ENCODE measurements around the gene TCEA3. TPM values are rescaled to one million over a fixed set of nuclear protein-coding genes. Genes with fewer than 3 reads are reported as not detected.

The TCEA3 gene
- total and polyA plus RNA-seq, 5 donors = 36.4 to 79.5 (median 48.7) TPM

DNA sequence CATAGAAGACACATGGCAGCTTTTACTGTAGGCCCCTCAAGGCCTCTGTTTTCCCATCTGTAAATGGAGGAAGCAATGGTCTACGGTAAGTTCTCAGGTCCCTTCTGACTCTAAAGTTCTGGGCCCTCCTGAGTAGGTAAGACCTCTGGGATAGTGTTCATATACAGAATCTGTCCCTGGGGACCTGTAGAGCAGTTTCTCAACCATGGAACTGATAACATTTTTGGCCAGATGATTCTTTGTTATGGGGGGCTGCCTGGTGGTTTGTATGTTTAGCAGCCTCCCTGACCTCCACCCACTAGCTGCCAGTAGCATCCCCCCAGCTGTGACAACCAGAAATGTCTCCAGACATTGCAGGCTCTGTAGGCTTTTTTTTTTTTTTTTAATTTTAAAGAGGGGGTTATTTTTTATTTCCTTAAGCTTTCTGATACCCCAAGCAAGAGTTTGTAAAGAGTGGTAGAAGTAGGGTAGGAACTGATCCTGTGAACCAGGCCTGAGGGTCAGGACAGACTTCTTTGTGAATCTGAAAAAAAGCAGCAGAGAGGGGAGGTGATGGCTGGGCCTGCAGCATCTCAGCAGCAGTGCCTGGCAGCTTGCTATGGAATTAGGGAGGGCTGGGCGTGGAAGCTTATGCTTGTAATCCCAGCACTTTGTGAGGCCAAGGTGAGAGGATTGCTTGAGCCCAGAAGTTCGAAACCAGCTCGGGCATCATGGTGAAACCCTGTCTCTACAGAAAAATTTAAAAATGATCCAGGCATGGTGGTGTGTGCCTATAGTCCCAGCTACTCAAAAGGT, 20.2 kb upstream of the TCEA3 start:
- DNase-seq (no peak), ATAC-seq (peak in 1 of 2 donors; percentile 6)
- Histone ChIP-seq H3K27me3 (ENCODE audit: control insufficient read depth, insufficient read depth) (no peaks in the 10 kb centered on the region), H3K4me1 (ENCODE audit: control insufficient read depth, insufficient read depth, low read length) (no peaks in the 10 kb centered on the region), H3K27ac (ENCODE audit: low read length) (peak overlapping the region; percentile 52), H3K9me3 (ENCODE audit: control insufficient read depth, low read length) (no peaks in the 10 kb centered on the region), H3K4me3 (ENCODE audit: low read length) (no peak overlapping the region)
- intact Hi-C loops (cut with DNase I) = no loop called here
- 92% methylated on average over 4 of the region's 4 CpGs for WGBS

DNA sequence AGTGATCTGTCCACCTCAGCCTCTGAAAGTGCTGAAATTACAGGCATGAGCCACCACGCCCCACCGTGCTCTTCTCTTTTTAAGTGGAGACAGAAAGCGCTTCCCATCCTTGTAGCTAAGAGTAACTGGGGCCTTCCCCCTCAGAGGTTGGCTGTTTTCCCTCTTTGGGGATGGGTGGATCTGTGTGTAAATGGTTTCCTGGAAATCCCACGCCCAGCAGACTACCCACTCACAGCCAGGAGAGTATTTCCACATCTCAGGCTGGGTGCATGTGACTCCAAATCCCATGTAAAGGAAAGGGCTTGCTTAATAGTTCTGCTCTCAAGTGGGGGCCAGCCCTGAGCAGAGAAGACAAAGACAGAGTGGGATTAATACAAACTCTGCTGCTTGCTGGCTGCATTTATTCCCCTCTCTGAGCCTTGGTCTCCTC, 19.6 kb upstream of the TCEA3 start:
- WGBS = 71% methylated on average over 4 of the region's 4 CpGs
- intact Hi-C loops (cut with DNase I) = no loop called here
- H3K27me3 ChIP-seq (ENCODE audit: control insufficient read depth, insufficient read depth) = no peaks in the 10 kb centered on the region

DNA sequence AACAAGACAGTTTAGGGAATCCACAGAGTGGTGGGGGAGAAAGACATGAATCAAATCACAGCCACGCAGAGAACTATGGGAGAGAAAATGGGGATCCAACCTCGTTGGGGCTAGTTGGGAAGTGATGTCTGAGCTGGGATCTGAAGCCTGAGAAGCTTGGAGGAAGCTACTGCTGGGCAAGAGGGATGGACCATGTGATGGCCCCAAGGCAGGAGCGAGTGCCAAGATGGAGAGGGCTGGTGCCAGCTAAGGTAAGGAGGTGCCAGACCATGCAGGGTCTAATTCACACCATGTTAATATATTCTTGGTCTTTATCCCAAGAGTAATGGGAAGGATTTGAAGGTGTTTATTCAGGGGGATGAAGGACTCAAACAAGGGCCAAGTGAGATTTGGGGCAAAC, 18.2 kb upstream of the TCEA3 start:
- WGBS = 84% methylated on average over 3 of the region's 3 CpGs
- intact Hi-C loops (cut with DNase I) = no loop called here

More for the DNA sequence above, 19.6 kb upstream of the TCEA3 start:
- peak overlapping the region; percentile 52 for H3K27ac ChIP-seq (ENCODE audit: low read length)
- peak; percentile 78 to 84 (median 81) for DNase-seq
- H3K9me3 ChIP-seq (ENCODE audit: control insufficient read depth, low read length) = no peaks in the 10 kb centered on the region
- no peak overlapping the region for H3K4me3 ChIP-seq (ENCODE audit: low read length)
- peak; percentile 91 to 92 for ATAC-seq
- no peaks in the 10 kb centered on the region for H3K4me1 ChIP-seq (ENCODE audit: control insufficient read depth, insufficient read depth, low read length)

DNA sequence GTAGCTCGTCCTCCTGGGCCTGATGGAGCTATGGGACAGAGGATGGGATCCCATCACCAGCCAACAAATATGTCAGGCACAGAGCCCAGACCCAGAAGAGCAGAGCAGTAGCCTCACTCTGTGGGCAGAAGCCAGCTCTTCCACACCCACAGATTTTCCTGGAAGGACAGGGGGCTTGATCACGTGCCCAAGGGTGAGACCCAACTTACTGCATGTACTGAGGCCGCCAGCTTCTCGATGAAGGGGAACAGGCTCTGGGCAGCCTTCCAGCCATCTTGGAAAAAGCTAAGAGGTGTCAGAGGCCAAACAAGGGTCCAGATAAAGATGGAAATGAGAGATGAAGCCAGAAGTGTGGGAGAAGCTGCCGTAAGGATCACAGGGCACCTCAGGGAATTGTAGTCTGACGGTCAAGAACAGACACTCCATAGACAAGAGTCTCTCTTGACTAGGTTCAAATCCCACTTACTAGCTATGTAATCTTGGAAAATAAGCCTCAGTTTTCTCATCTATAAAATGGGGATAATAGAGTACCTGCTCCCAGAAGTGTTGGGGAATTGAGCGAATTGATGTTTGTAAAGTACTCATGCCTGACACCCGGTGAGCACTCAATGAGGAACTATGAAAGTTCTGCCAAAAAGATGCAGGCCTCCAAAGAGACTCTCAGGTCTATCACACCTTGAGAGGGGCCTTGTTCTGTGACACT, 17.0 kb upstream of the TCEA3 start:
- ATAC-seq (peak; percentile 18 to 25), DNase-seq (peak; percentile 71 to 84 (median 75))
- no peaks in the 10 kb centered on the region for H3K9me3 ChIP-seq (ENCODE audit: control insufficient read depth, low read length)
- H3K27ac ChIP-seq (ENCODE audit: low read length) = no peak overlapping the region
- WGBS = 62% methylated on average over 8 of the region's 8 CpGs
- intact Hi-C loops (cut with DNase I) = no loop called here
- H3K4me3 ChIP-seq (ENCODE audit: low read length) = no peak overlapping the region
- no peaks in the 10 kb centered on the region for H3K4me1 ChIP-seq (ENCODE audit: control insufficient read depth, insufficient read depth, low read length)
- H3K27me3 ChIP-seq (ENCODE audit: control insufficient read depth, insufficient read depth) = no peaks in the 10 kb centered on the region

More for the DNA sequence above, 18.2 kb upstream of the TCEA3 start:
- DNase-seq (no peak), ATAC-seq (no peak)
- H3K4me3 ChIP-seq (ENCODE audit: low read length) = no peak overlapping the region
- no peaks in the 10 kb centered on the region for H3K9me3 ChIP-seq (ENCODE audit: control insufficient read depth, low read length)
- H3K27ac ChIP-seq (ENCODE audit: low read length) = no peak overlapping the region
- H3K4me1 ChIP-seq (ENCODE audit: control insufficient read depth, insufficient read depth, low read length) = no peaks in the 10 kb centered on the region
- no peaks in the 10 kb centered on the region for H3K27me3 ChIP-seq (ENCODE audit: control insufficient read depth, insufficient read depth)

DNA sequence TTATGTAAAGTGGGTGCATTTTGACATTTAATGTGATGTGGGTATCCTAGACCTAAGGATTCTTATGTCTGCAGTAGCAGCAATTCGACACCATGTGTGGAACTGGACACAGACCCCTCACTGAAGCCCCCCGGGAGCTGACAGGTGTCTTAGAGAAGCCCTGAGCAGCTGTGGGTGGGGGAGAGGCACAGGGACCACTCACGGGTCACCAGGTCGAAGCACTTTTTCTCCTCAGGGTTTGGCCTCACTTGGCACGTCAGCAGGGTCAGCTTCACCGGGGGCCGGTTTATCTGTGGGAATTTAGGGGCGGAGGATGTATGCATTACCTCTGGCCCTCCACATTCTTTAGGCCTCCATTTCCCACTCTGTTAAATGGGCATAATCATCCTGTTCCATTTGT, 14.0 kb upstream of the TCEA3 start:
- no peaks in the 10 kb centered on the region for H3K9me3 ChIP-seq (ENCODE audit: control insufficient read depth, low read length)
- H3K27me3 ChIP-seq (ENCODE audit: control insufficient read depth, insufficient read depth) = no peaks in the 10 kb centered on the region
- no peak for ATAC-seq
- H3K4me1 ChIP-seq (ENCODE audit: control insufficient read depth, insufficient read depth, low read length) = no peaks in the 10 kb centered on the region
- no peak overlapping the region for H3K4me3 ChIP-seq (ENCODE audit: low read length)
- DNase-seq = no peak
- intact Hi-C loops (cut with DNase I) = no loop called here
- H3K27ac ChIP-seq (ENCODE audit: low read length) = no peak overlapping the region
- 86% methylated on average over 8 of the region's 8 CpGs for WGBS

DNA sequence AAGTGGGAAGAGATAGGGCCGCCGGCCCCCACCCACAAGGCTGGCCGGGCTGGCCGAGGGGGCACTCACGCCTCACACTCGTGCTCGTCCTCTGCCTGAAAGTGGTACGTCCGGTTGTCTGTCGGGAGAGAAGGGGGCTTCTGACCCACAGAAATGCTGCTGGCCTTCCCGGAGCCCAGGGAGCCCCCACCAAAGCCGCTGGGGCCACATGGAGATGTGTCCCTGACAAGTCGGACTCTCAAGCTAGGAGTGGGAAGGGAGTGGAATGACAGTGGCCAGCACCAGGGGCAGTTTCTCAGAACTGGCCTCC, 12.8 kb upstream of the TCEA3 start:
- intact Hi-C loops (cut with DNase I) = no loop called here
- no peaks in the 10 kb centered on the region for H3K27me3 ChIP-seq (ENCODE audit: control insufficient read depth, insufficient read depth)
- no peak overlapping the region for H3K4me3 ChIP-seq (ENCODE audit: low read length)
- WGBS = 88% methylated on average over 13 of the region's 13 CpGs
- H3K27ac ChIP-seq (ENCODE audit: low read length) = no peak overlapping the region
- no peak for DNase-seq
- H3K9me3 ChIP-seq (ENCODE audit: control insufficient read depth, low read length) = no peaks in the 10 kb centered on the region
- ATAC-seq = no peak
- no peaks in the 10 kb centered on the region for H3K4me1 ChIP-seq (ENCODE audit: control insufficient read depth, insufficient read depth, low read length)

DNA sequence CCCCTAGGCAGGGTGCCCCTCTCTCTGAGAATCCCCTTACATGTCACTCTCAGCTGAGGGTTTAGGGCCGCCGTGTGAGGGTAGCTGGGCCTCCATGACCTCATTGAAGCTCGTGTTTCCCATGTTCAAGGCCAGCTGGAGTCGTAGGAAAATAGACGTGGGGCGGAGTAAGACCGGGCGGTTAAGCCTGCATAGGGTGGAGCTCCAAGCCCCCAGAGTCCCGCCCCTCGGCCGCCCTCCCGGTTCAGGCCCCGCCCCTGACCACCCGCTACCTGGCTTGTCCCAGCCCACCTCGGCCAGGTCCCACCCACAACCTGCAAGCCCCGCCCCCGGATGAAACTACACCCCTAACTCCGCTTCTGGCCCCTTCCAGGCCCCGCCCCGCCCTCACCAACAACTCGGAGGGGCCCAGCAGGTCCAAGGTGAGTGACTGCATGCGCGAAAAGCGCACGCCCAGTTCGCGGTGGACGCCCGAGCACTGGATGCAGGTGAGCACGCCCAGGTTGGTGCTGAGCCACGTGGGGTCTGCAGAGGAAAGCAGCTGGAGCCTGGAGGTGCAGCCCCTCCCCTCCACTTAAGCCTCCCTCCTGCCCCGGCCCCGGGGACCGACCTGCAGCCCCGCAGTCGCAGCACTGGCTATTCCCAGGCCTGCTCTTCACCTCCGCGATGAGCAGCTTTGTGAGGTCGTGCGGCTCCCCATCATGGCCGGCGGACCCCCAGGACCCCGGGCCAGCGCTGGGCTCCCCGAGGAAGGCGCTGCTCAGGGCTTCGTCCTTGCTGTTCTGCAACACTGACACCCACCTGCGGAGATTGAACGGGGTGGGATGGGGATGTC, 12.2 kb upstream of the TCEA3 start:
- intact Hi-C loops (cut with DNase I) = no loop called here
- DNase-seq = peak in 1 of 3 donors; percentile 65
- H3K9me3 ChIP-seq (ENCODE audit: control insufficient read depth, low read length) = no peaks in the 10 kb centered on the region
- H3K27me3 ChIP-seq (ENCODE audit: control insufficient read depth, insufficient read depth) = no peaks in the 10 kb centered on the region
- peak; percentile 24 to 46 for ATAC-seq
- 74% methylated on average over 49 of the region's 49 CpGs for WGBS
- H3K27ac ChIP-seq (ENCODE audit: low read length) = no peak overlapping the region
- no peaks in the 10 kb centered on the region for H3K4me1 ChIP-seq (ENCODE audit: control insufficient read depth, insufficient read depth, low read length)
- H3K4me3 ChIP-seq (ENCODE audit: low read length) = no peak overlapping the region

DNA sequence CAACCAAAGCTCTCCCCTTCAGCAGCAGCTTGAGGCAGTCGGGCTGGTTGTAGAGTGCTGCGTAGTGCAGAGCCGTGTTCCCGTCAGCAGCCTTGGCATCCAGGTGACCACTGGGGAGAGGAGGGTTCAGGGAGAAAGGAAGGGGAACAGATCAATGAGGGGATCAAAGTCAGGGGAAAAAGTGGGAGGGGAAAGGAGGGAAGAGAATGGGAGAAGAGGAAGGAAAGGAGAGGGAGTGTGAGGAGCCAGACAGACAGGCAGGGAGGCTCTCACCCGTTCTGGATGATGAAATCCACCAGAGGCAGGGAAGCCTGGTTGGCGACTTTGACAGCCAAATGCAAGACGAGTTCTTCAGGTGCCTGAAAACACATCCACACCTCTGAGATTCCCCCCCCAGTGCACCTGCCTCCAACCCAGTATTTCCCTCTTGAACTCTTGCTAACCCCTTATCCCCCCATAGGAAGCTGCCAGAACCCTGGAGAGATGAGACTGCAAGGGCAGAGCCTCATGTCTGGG, 9.8 kb upstream of the TCEA3 start:
- Histone ChIP-seq H3K4me3 (ENCODE audit: low read length) (no peak overlapping the region), H3K27me3 (ENCODE audit: control insufficient read depth, insufficient read depth) (no peaks in the 10 kb centered on the region), H3K9me3 (ENCODE audit: control insufficient read depth, low read length) (no peaks in the 10 kb centered on the region), H3K27ac (ENCODE audit: low read length) (no peak overlapping the region), H3K4me1 (ENCODE audit: control insufficient read depth, insufficient read depth, low read length) (no peaks in the 10 kb centered on the region)
- intact Hi-C loops (cut with DNase I) = no loop called here
- WGBS = 84% methylated on average over 7 of the region's 7 CpGs
- DNase-seq (no peak), ATAC-seq (no peak)

DNA sequence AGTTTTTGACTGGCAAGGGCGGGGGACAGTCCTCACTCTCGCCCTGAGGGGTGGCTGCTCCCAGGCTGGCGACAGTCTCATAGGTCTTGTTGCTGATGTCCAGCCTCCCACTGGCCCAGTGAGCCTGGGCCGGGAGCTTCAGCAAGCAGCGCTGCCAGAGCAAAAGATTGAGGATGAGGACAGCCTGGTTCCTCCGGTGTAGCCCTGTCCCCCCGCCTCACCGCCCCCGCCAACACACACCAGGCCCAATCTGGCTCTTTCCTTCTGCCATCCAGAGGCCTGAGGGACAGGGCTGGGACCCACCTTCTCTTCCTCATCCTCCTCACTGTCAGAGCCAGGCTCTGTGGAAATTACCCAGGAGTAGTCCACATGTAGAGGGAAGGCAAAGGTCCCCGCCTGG, 8.6 kb upstream of the TCEA3 start:
- intact Hi-C loops (cut with DNase I) = no loop called here
- Histone ChIP-seq H3K27me3 (ENCODE audit: control insufficient read depth, insufficient read depth) (no peaks in the 10 kb centered on the region), H3K4me3 (ENCODE audit: low read length) (no peak overlapping the region), H3K27ac (ENCODE audit: low read length) (no peak overlapping the region), H3K9me3 (ENCODE audit: control insufficient read depth, low read length) (no peaks in the 10 kb centered on the region), H3K4me1 (ENCODE audit: control insufficient read depth, insufficient read depth, low read length) (no peaks in the 10 kb centered on the region)
- no peak for DNase-seq
- WGBS = 95% methylated on average over 10 of the region's 10 CpGs
- no peak for ATAC-seq

DNA sequence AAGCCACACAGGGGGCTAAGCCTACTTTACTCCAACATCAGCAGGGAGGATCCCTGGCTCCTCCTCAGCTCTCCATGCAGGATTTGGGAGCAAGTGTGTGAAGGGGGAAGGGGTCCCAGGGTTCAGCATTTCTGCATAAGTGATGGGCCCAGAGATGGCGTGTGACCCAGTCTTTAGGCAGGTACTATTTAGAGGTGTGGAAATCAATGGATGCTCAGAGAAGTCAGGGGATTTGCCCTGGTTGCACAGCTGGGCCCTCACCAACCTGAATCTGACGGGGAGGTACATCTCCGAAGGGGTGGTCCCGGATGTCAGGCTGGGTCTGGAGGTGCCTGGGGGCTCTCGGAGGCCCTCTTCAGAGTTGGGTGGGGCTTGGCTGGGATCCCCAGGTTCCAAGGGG, 6.9 kb upstream of the TCEA3 start:
- Histone ChIP-seq H3K27ac (ENCODE audit: low read length) (no peak overlapping the region), H3K4me1 (ENCODE audit: control insufficient read depth, insufficient read depth, low read length) (no peaks in the 10 kb centered on the region), H3K4me3 (ENCODE audit: low read length) (no peak overlapping the region), H3K27me3 (ENCODE audit: control insufficient read depth, insufficient read depth) (no peaks in the 10 kb centered on the region), H3K9me3 (ENCODE audit: control insufficient read depth, low read length) (no peaks in the 10 kb centered on the region)
- intact Hi-C loops (cut with DNase I) = no loop called here
- WGBS = 90% methylated on average over 5 of the region's 5 CpGs
- DNase-seq (no peak), ATAC-seq (no peak)

DNA sequence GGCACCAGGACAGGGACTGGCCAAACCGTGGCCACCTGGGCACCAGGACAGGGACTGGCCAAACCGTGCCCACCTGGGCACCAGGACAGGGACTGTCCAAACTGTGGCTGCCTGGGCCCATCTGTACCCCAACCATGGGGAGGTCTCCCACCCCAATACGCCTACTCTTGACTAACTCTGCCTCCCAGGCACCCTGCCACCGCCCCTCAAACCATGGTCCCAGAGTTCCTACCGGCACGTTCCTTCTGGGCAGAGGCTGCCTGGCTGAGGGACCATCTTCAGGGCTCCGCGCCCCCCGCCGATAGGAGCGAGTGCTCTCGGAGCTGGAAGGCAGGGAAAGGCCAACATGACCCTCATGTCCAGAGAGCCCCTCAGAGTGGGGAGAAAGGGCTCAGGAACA, 6.3 kb upstream of the TCEA3 start:
- Histone ChIP-seq H3K27me3 (ENCODE audit: control insufficient read depth, insufficient read depth) (no peaks in the 10 kb centered on the region), H3K4me1 (ENCODE audit: control insufficient read depth, insufficient read depth, low read length) (no peaks in the 10 kb centered on the region), H3K4me3 (ENCODE audit: low read length) (no peak overlapping the region), H3K27ac (ENCODE audit: low read length) (no peak overlapping the region), H3K9me3 (ENCODE audit: control insufficient read depth, low read length) (no peaks in the 10 kb centered on the region)
- ATAC-seq = no peak
- intact Hi-C loops (cut with DNase I) = no loop called here
- 96% methylated on average over 12 of the region's 12 CpGs for WGBS
- no peak for DNase-seq
